HG03457 (cell line): Measurements from ENCODE around the gene PDLIM5.
"Not testable (repeated sequence)": the region's sequence is repeated elsewhere in the genome, so short reads cannot be mapped to it uniquely, and the experiment has no call there.

Experiments used
- ATAC-seq: cut with Tn5 transposase; IDR thresholded peaks from one replicate; pipeline ENCODE4 v1.9.1; 2021; ENCODE audit warnings: moderate number of reproducible peaks; ENCODE audit not compliant: unreplicated experiment

The PDLIM5 gene

DNA sequence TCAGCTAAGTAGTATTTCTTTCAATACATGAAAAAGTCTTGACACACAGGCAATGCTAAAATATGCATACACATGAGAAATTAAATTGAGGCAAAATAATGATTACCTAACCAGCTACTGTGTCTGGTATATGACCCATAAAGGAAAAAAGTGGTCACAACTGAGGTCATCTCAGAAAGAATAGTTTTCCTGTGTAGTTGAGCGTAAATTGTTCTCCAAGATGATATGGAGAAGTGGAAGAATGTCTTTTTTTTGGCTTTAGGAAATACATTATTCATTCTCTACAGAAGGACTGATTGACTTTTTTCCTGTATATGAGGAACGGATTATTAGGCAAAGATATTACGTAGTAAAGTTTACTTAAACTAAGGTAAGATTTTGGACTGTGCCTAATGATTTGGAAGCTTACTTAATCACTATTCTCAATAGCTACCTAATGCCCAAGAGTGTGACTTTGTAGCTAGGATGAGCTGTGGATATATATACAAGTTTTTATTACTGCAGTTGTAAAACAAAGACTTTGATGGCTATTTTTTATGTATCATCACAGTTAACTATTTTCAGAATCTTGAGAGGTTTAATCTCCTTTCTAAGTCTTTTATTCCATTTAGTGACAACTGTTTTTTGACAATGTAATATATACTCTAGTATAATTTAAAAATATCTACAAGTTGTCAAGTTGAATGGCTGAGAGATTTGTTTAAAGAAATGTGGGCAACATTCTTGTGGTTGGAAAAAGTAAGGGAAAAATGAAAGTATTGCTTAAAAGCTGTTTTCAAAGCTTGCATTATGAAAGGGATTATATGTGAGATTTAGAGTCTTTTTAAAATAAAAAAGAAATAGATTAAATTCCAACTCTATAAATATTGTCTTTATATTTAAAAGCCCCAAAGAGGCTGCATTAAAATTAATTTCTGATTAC is 100.2 kb downstream of the PDLIM5 start:
- no peak for ATAC-seq

DNA sequence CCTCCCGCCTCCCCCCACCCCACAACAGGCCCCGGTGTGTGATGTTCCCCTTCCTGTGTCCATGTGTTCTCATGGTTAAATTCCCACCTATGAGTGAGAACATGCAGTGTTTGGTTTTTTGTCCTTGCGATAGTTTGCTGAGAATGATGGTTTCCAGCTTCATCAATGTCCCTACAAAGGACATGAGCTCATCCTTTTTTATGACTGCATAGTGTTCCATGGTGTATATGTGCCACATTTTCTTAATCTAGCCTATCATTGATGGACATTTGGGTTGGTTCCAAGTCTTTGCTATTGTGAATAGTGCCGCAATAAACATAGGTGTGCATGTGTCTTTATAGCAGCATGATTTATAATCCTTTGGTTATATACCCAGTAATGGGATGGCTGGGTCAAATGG is 104.3 kb downstream of the PDLIM5 start:
- ATAC-seq = not testable (repeated sequence)

DNA sequence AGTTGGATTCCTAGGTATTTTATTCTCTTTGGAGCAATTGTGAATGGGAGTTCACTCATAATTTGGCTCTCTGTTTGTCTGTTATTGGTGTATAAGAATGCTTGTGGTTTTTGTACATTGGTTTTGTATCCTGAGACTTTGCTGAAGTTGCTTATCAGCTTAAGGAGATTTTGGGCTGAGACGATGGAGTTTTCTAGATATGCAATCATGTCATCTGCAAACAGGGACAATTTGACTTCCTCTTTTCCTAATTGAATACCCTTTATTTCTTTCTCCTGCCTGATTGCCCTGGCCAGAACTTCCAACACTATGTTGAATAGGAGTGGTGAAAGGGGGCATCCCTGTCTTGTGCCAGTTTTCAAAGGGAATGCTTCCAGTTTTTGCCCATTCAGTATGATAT is 105.9 kb downstream of the PDLIM5 start:
- not testable (repeated sequence) for ATAC-seq

DNA sequence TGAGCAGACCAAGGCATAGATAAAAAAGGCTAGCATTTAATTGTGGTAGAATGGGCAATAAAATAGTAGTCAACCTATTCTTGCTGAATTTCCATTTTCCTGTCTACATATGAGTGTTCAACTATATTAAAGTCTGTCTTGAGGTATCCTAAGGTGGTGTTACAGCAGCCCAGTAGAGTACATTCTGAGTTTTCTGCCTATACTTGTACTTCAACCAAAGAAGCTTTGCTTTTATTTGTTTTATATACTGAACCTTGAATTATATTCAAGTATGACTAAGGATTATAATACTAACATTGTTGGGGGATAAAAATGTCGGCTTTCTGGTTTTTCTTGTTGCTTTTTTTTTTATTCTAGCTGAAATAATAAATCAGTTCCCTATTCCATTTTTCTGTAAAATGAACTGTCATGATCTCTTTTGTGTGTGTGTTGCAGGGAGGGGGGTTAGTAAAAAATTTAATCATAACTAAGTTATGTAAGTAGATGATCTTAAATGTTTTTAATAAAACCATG is 106.7 kb downstream of the PDLIM5 start:
- no peak for ATAC-seq

DNA sequence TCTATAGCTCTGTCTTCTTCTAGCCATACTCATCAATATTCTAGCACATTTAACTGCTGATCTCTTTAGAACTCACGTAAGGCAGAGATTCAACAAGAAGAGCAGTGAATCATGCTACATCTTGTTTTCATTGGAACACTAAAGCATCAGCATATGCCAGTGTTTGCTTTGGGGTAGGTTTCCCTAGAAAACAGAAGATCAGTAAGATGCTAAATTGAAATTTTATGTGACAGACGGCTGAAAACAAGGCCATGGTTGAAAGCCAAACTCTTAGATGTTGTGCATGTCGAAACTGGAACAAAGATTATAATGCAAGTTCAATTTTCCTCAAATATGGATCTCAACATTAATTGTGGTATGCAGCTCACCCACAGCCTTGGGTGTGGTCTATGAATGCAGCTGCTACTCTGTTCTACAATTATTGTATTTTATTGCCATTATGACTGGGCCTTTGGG is 107.6 kb downstream of the PDLIM5 start:
- no peak for ATAC-seq

DNA sequence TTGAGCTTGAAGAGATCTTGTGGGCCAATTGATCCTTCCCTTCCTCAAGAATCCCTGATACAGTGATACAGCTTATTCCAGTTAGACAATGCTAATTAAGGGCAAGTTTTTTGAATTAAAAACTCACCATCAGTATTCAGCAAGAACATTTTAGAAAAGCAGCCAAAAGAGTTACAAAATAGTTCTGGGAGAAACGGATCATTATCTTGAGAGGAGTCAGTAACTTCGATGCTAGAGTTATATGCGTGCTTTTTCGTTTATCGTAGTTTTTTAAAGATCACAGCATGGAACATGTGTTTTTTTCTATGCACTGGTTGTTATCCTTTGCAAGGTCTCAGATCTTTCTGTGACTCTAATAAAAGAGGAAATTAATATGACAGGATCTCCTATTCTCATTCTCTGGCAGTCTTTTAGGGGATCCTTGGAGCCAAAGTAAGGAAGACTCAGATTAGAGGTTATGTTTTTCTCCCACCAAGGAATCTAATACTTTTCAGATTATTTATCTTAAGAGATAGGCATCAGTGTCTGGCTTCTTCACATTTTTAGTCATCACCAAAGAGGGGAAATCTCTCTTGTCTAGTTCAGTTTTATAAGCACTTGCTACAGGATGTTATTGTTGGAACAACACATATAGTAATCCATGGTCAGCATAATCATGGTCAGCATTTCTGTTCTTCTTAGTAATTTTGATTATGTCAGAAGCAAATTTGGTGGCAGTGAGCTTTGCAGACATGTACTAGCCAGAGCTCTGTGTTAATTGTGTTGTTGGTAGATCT is 109.7 kb downstream of the PDLIM5 start:
- ATAC-seq = no peak

DNA sequence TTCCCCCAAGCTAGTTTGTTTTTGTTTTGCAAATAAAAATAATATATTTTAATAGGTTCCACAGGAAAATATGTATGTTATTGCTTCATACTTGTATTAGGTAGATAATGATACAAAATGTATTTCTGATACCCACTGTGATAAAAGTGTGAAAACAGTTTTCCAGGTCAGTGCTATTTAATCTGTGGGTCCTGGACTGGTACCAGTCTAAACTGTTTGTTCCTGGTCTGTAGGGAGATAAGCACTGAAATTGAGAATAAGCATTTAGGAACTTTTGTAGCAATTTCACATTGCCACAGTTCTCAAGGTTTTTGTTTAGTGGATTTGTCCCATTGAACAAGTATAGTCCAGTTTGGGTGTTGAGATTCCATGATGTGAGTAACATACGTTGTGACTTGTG is 110.5 kb downstream of the PDLIM5 start:
- no peak for ATAC-seq

DNA sequence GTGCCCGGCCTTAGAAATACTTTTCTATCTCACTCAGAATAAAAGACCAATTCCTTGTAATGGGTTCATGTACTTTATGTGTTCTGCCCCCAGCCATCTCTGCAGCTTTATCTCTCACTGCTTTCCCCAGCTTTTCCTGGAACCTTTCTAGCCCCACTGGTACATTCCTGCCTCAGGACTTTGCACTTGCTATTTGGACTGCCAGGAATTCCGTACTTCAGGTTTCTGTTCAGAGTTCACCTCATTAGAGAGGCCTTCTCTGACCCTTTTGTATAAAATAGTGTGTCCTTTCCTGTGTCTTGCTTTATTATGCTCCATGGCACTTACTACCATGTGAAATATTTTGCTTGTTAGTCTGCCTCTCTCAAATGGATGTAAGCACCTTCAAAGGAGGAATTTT is 112.5 kb downstream of the PDLIM5 start:
- ATAC-seq = no peak

DNA sequence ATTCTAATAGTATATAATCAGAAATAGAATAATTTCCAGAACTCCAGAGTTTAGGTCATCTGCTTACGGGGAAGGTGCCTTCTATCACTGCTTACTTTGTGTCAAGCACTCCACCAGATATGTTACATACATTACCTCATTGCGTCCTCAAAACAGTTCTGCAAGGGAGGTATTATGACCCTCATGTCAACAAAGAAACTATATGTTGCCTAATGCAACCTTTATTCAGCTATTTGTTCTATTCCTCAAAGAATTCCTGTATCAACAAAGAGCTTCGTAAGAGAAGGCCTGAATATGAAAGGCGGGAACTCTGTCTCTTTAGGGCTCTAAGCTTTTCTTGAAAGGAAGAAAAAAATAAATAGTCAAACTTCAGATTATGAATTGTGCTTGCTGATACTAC is 114.7 kb downstream of the PDLIM5 start:
- no peak for ATAC-seq

DNA sequence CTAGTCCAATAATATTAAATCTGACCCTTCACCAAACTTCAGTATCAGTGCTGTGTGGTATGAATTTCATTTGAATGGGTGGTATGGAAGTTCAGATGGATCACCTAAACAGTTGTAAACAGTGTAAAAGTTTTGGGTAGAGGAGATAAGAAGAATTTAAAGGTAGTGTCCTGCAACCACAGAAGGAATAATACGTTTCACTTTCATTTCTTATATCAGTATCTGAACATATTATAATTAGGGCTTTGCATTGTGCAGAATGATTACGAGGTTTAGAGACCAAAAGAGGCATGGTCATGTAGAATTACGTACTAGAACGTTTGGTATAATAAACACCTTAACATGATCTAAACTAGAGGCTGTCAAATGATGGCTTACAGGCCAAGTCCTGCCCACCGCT is 116.1 kb downstream of the PDLIM5 start:
- ATAC-seq = peak; percentile 69

DNA sequence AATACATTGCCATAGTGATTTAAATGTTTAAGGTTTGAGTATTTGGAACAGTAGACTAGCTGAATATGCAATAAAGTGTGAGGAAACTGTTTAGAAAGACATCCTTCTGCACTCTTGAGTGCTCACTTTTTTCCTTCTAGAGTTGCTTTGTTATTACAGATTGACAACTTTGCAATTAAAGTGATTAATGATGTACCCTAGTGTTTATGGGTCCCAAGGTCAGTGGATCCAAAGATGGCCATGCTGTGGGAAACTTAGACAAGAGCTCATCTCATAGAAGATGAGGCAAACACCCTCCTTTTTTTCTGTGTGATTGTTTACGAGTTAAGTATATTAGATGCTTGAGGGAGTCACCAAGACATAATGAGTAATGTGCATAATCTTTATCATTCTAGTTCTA is 118.8 kb downstream of the PDLIM5 start:
- ATAC-seq = no peak

DNA sequence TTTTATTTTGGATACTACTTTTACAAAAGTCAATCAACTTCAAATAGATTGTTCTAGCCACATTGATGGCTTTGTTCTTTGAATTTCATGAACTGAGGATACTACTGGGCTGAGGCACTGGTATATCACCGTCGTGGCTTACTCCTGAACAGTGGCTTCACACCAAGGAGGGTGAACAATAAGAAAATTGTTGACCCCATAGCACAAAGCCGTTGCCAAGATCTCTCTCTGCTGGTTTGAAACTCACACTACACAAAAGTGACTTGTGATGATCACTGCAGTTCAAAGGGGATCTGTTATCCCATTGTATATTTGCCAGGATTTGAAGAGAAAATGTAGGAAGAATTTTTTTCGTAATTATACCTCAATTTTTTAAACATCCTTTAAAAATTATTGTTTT is 119.6 kb downstream of the PDLIM5 start:
- ATAC-seq = no peak

DNA sequence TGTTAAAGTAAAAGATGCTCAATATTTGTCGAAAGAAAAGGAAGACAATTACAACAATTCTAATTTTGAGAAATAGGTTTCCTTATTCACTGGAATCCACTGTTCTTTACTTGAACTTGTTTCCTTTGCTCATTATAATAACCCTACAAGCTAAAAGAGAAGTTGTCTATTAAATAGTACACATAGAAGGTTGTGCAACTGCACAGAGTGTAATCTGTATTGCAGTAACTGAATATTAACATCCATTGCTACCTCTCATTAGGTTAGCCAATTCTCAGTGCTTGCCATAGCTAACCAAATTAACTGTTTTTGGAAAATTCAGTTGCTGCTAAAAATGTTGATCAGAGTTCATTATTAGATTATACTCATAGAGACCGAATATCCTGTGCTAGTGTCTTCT is 120.0 kb downstream of the PDLIM5 start:
- ATAC-seq = no peak

DNA sequence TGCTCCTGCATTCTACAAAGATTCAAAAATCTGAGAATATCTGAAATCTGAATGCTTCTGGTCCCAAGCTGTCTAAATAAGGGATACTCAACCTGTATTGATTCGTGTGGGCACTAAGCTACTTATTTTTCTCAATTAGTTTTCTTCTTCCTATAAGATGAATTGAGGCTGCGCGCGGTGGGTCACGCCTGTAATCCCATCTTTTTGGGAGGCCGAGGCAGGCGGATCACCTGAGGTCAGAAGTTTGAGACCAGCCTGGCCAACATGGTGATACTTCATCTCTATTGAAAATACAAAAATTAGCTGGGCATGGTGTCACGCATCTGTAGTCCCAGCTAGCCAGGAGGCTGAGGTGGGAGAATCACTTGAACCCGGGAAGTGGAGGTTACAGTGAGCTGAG is 122.3 kb downstream of the PDLIM5 start:
- no peak for ATAC-seq

DNA sequence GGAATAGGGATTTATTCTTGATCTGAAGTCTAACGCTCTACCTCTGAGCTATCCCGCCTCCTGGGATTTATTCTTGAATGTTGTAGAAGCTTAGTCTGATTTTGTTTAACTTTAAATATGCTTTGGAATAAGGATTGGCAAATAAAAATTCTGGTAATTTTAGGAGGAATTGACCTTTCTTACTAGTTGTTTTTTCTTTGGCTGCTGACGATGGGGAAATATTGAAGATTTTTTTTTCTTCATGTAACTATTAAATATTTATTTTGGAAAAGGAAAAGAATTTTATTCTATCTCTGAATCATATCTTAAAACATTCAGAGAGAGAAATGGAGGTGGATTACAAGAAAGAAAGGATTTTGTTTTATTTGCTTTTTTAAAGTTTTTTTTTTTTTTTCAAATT is 122.9 kb downstream of the PDLIM5 start:
- ATAC-seq = no peak

DNA sequence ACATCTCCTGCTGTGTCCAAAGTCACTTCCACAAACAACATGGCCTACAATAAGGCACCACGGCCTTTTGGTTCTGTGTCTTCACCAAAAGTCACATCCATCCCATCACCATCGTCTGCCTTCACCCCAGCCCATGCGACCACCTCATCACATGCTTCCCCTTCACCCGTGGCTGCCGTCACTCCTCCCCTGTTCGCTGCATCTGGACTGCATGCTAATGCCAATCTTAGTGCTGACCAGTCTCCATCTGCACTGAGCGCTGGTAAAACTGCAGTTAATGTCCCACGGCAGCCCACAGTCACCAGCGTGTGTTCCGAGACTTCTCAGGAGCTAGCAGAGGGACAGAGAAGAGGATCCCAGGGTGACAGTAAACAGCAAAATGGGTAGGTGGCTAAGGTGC is 123.9 kb downstream of the PDLIM5 start:
- no peak for ATAC-seq

DNA sequence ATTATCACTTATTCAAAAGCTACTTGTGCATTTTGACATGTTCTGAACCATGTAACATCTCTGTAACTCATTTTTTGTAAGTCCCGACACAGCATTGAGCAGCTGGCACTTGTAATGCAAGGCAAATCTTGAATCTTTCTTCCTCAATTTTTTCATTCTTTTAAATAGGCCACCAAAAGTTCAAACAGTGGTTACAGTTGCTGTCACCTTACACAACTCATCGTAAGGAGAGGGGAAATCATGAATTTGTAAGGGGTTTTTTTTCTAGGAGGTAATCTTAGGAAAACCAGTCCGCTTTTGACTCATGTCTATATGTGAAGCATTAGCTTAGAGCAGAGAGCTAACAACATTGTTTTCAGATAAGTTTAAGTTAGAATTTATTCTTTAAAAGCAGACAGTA is 124.5 kb downstream of the PDLIM5 start:
- no peak for ATAC-seq

DNA sequence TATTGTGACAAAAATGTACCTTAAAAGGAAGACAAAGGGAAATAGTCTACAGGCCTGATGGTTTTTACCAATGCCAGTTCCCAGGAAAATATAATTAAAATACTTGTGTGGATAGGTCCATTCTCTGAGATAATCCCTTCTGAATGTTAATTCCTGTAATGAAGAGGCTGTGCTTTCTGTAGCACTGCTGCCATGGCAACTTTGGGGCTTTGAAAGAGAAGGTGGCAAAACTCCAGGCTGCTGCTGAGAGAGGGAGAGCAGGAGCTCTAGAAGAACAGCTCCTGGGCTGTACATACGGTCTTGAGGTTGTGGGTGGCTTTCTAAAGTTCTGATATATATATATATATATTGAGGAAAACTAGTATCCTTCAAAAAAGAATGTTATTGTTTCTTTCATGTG is 125.4 kb downstream of the PDLIM5 start:
- ATAC-seq = no peak

DNA sequence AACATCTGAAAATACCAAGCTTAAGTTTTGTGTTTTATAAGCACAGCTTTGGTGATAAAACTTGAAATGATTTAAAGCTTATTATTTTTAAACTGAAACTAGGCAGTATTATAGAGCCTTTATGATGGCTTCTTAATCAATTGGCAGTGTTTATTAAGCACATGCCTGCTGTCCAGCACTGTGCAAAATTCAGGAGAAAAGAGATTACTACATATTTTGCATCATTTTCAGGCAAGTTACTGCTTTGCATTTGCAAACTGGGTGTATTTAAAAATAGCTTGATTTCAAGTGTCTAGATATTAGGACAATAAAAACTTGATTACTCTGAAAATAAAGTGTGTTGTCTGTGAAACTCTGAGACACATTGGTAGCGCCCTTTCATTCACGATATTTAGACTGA is 126.5 kb downstream of the PDLIM5 start:
- no peak for ATAC-seq

DNA sequence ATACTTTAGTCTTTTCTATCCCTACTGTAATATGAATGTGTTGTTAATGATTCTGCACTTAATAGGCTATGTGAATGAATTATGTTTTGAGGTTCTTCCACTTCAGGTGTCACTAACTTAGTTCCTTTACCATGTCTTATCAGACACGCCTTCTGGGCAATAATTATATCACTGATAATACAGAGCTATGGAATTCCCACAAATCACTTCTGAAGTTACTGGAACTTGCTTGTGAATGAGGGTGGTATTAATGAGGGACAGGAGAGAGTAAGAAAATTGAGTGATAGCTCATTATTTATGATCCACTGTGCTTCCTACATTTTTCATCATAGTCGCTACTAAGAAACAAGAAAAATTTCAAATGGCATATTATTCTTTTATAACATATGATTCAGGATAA is 130.0 kb downstream of the PDLIM5 start:
- no peak for ATAC-seq

DNA sequence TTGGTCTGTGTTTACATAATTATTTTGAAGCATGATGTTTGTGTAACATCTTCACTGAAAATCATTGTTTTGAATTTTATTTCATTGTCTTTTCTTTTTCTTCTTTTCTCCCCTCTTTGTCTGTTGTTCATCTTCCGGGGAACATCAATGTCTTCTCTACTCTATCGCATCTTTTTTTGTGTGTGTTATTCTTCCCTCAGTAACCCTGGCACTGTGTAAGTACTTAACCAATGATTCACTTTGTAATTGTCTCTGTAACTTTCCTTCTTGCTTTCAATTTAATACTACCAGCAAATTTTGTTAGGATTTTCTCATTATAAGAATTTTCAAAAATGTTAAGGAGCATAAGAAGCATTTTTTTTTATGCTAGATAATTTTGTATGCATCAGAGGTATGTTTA is 130.8 kb downstream of the PDLIM5 start:
- ATAC-seq = no peak
